Fibroblast of pulmonary artery (primary cell): ENCODE results near the gene SORBS2.
A peak's percentile ranks its signal among the peaks of the same experiment; 100 is the strongest.

Source experiments
- DNase-seq: peaks from one replicate; pipeline ENCODE4 v3.0.0-alpha.2; 2010; ENCODE audit warnings: low read depth
- H3K4me3 ChIP-seq: replicated peaks from 2 replicates; pipeline ENCODE4 v1.5.1; 2011; ENCODE audit warnings: low read depth, mild to moderate bottlenecking, control low read depth, low read length, moderate library complexity
- TF ChIP-seq, protein P1 (sequence below): IDR thresholded peaks from 2 replicates; pipeline ENCODE4 v1.5.1; 2011; ENCODE audit warnings: mild to moderate bottlenecking, control low read depth, low read length, inconsistent platforms; ENCODE audit errors: missing control alignments

The SORBS2 gene

DNA sequence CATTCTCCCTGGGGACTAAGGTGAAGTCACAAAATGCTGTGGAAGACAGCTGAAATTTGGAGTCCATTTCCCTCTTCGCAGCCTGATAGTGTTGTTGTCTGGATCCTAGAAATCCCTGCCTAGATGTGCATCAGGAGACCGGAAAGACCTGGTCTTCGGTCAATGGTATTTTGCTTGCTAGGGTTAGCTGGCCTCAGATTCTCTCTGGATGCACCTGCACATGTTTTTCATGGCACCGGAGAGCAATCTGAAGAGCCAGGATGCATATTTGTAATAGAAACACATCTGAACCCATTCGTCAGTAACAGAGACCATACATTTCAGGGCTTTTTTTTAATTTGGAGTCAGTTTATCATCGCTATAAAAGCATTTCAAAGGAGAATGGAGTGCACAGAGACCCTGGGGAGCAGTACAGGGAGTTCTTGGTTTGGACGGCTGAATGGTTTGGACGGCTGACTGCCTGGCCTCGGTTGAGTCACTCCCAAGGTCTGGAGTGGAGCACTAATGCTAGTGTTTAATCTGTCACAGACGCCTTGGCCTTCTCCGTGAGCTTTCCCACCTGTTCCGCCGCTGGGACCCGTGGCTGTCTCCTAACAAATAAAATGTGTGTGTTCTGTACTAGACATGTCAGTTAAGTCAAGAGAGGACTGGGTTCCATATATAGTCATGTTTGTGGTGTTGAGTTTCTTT lies 269.2 kb downstream of the SORBS2 start:
- H3K4me3 ChIP-seq, result no peak overlapping the region
- peak; percentile 83 for DNase-seq

DNA sequence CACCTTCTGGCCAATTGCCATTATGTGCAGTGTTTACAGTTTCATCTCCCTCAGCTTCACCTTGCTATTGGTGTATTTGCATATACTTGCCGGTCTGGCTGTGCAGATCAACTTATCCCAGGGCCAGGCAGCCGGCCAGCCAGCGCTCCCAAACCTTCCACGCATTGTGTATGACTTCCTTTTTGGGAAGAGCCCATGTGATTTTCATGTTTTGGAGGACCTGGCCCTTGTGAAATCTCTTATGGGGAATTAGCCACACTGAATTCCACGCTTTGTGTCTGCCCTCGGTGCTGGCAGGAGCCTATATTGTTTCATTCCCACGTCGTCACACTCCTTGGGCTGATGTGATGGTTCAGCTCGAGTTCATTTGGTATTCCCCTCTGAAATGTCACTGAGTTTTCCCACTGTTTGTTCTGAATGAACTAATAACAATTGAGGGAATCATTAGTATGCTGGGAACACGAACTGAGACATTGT lies 270.7 kb downstream of the SORBS2 start:
- no peak overlapping the region for H3K4me3 ChIP-seq
- DNase-seq, result peak; percentile 95
- TF ChIP-seq, protein P1, sequence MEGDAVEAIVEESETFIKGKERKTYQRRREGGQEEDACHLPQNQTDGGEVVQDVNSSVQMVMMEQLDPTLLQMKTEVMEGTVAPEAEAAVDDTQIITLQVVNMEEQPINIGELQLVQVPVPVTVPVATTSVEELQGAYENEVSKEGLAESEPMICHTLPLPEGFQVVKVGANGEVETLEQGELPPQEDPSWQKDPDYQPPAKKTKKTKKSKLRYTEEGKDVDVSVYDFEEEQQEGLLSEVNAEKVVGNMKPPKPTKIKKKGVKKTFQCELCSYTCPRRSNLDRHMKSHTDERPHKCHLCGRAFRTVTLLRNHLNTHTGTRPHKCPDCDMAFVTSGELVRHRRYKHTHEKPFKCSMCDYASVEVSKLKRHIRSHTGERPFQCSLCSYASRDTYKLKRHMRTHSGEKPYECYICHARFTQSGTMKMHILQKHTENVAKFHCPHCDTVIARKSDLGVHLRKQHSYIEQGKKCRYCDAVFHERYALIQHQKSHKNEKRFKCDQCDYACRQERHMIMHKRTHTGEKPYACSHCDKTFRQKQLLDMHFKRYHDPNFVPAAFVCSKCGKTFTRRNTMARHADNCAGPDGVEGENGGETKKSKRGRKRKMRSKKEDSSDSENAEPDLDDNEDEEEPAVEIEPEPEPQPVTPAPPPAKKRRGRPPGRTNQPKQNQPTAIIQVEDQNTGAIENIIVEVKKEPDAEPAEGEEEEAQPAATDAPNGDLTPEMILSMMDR, result no peak

More for the DNA sequence above, 269.2 kb downstream of the SORBS2 start:
- TF ChIP-seq, protein P1, result no peak

DNA sequence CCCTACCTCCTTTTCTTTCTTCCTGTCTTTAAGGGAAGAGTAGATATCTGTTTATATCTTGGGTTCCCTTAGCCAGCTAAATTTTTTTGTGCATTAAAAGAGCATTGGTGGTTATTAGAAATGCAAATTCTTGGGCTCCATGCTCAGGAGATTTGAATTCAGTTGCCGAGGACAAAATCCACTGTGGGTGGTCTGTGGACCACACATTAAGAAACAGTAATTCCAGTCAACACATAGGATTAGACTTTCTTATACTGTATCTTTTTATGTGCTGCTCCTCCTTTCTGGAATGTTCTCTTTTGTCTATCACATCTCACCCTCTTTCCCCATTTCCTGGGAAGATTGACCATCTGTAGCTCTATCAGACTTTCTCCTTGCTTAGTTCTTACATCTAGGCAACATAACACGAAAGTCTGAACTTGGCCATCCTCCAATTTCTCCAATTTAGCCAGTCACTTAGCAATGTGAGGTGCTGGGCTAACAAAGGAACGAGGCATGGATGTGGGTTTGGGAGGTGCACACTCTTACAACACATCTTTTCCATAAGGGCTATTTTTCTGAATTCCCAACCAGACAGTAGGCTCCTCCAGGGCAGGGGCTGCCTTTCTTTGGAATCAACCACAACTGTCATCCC lies 271.4 kb downstream of the SORBS2 start:
- TF ChIP-seq, protein P1, result no peak
- peak; percentile 68 for DNase-seq

DNA sequence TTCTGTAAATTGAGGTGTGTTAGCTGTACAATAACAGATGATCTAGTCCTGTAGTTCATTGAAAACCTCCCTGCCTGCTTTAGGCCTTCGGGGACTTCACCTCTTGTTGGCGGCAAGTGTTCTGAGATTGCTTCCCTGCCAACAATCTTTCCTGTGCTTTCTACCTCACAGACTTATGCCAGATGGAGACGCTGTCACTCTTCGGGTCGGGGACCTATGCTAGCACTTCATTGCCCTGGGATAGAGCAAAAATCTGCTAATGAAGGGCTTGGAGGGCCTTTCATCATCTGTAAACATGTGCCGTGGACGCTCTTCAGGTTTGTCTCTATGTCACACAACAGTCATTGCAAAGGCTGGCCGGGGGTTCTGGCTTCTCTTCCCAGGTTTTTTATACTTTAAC lies 272.0 kb downstream of the SORBS2 start:
- TF ChIP-seq, protein P1, result no peak
- DNase-seq, result no peak

More for the DNA sequence above, 271.4 kb downstream of the SORBS2 start:
- no peak overlapping the region for H3K4me3 ChIP-seq

DNA sequence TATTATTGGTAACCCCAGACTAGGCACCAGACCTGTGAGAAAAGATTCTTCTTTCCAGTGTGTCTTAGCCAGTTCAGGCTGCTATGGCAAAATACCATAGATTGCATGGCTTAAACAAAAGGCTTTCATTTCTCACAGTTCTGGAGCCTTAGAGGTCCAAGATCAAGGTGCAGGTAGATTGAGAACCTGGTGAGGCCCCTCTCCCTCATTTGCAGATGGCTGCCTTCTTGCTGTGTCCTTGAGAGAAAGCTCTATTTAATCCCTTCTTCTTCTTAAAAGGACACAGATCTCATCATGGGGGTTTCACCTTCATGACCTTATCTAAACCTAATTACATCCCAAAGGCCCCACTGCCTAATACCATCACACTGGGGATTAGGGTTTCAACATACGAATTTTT lies 273.2 kb downstream of the SORBS2 start:
- no peak overlapping the region for H3K4me3 ChIP-seq
- DNase-seq, result no peak
- TF ChIP-seq, protein P1, result no peak

More for the DNA sequence above, 272.0 kb downstream of the SORBS2 start:
- no peak overlapping the region for H3K4me3 ChIP-seq

DNA sequence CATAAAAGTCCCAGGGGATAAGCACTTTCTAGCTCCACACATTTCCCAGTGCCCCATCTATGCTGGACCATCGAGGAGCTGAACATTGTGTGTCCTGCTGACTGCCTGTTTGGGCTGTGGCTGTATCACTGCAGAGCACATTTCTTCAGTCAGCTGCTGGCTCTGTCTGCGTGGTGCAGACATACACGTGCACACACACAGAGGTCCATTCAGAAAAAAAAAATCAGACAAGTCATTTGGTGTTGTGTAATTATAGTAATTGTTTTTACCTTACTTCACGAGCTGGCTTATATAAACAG lies 275.6 kb downstream of the SORBS2 start:
- H3K4me3 ChIP-seq, result peak overlapping the region; percentile 86
- DNase-seq, result peak; percentile 76
- TF ChIP-seq, protein P1, result no peak
